ENCODE data around the gene SRF. TPM values are rescaled to one million over a fixed set of nuclear protein-coding genes. Genes with fewer than 3 reads are reported as not detected.

Gene SRF
- total RNA-seq, 2 donors from 2014 or later, result 32.7 to 44.2 TPM

- 91 to 93% methylated on average over 7 to 8 of the region's 8 CpGs for WGBS, 2 experiments (ENCODE audit: insufficient coverage in 1 of 2, insufficient read length in 1 of 2)
- no peaks in the 10 kb centered on the region for H3K9me3 Mint-ChIP-seq
- peak overlapping the region; percentile 35 for H3K27ac Mint-ChIP-seq
- H3K4me3 Mint-ChIP-seq, result no peak overlapping the region
- H3K36me3 Mint-ChIP-seq (ENCODE audit: low read depth), result peaks cover 40% of the 10 kb centered on the region
- H3K27me3 Mint-ChIP-seq (ENCODE audit: insufficient read depth), result no peaks in the 10 kb centered on the region
- no peak overlapping the region for H3K4me3 ChIP-seq (ENCODE audit: low read length)
- H3K4me1 Mint-ChIP-seq, result peaks cover 6% of the 10 kb centered on the region
- H3K9me3 ChIP-seq (ENCODE audit: control insufficient read depth, low read length), result no peaks in the 10 kb centered on the region
- H3K27ac ChIP-seq (ENCODE audit: low read depth, low read length), result no peak overlapping the region
- TF ChIP-seq CTCF (conservative IDR thresholded peaks at IDR 0.05), result no peak
- no peaks in the 10 kb centered on the region for H3K4me1 ChIP-seq (ENCODE audit: control insufficient read depth, insufficient read depth, low read length)
- no peaks in the 10 kb centered on the region for H3K27me3 ChIP-seq (ENCODE audit: control insufficient read depth, insufficient read depth, low read length, poor library complexity, severe bottlenecking)
- no peak for DNase-seq
- H3K9ac ChIP-seq (ENCODE audit: extremely low read depth, low read length, poor library complexity, severe bottlenecking), result no peak overlapping the region
- H3K36me3 ChIP-seq (ENCODE audit: control insufficient read depth, insufficient read depth, low read length), result peaks cover 54% of the 10 kb centered on the region
Observed at GRCh38 chr6:43146709-43147688, 24.1 kb upstream of the SRF start.

- 92 to 95% methylated on average over 6 of the region's 6 CpGs for WGBS, 2 experiments (ENCODE audit: insufficient coverage in 1 of 2, insufficient read length in 1 of 2)
- peak overlapping the region; percentile 35 for H3K27ac Mint-ChIP-seq
- H3K4me1 Mint-ChIP-seq, result peaks cover 5% of the 10 kb centered on the region
Observed at GRCh38 chr6:43147691-43148477, 23.2 kb upstream of the SRF start.

More at GRCh38 chr6:43147691-43148477, 23.2 kb upstream of the SRF start:
- H3K9ac ChIP-seq (ENCODE audit: extremely low read depth, low read length, poor library complexity, severe bottlenecking), result no peak overlapping the region
- H3K27me3 Mint-ChIP-seq (ENCODE audit: insufficient read depth), result no peaks in the 10 kb centered on the region
- H3K4me3 ChIP-seq (ENCODE audit: low read length), result no peak overlapping the region
- no peak overlapping the region for H3K4me3 Mint-ChIP-seq
- no peaks in the 10 kb centered on the region for H3K9me3 ChIP-seq (ENCODE audit: control insufficient read depth, low read length)
- H3K9me3 Mint-ChIP-seq, result no peaks in the 10 kb centered on the region
- no peaks in the 10 kb centered on the region for H3K27me3 ChIP-seq (ENCODE audit: control insufficient read depth, insufficient read depth, low read length, poor library complexity, severe bottlenecking)
- no peak for DNase-seq
- peaks cover 44% of the 10 kb centered on the region for H3K36me3 Mint-ChIP-seq (ENCODE audit: low read depth)
- no peaks in the 10 kb centered on the region for H3K4me1 ChIP-seq (ENCODE audit: control insufficient read depth, insufficient read depth, low read length)
- no peak for TF ChIP-seq CTCF (conservative IDR thresholded peaks at IDR 0.05)
- no peak overlapping the region for H3K27ac ChIP-seq (ENCODE audit: low read depth, low read length)
- peaks cover 58% of the 10 kb centered on the region for H3K36me3 ChIP-seq (ENCODE audit: control insufficient read depth, insufficient read depth, low read length)

Measured in endodermal cell (in vitro differentiated cells).